Gastrocnemius medialis (tissue), 4 donors: ENCODE measurements around the gene KCNQ1.

ENCODE experiments used
- CTCF ChIP-seq, 5 experiments: fragments of 450-650 bp in 3 of 5; fragments of 200-600 bp in 2 of 5; sonication (generic) in 2 of 5; IDR thresholded peaks in 4 of 5; conservative IDR thresholded peaks in 1 of 5; 1 replicate in 4 of 5; 2 replicates in 1 of 5; pipeline ENCODE4 v1.5.1; 2016 to 2019; ENCODE audit warnings: antibody characterized with exemption in 5 of 5, mild to moderate bottlenecking in 3 of 5, moderate library complexity in 3 of 5
- POLR2A ChIP-seq, 2 donors: fragments of 450-650 bp; IDR thresholded peaks; one replicate each; pipeline ENCODE4 v1.6.1; 2017; ENCODE audit warnings: antibody characterized with exemption in 2 of 2, mild to moderate bottlenecking in 2 of 2, moderate library complexity in 2 of 2

GRCh38 chr11:2433106-2433925 lies 11.5 kb upstream of the KCNQ1 start:
- TF ChIP-seq CTCF (IDR thresholded peaks at IDR 0.05 in 4 of 5, conservative IDR thresholded peaks at IDR 0.05 in 1 of 5) (no peak), POLR2A (IDR thresholded peaks at IDR 0.05) (no peak)
